H9 (cell line): ENCODE data around the gene KRTAP10-4. TPM values are rescaled to one million over a fixed set of nuclear protein-coding genes. Genes with fewer than 3 reads are reported as not detected.

Source experiments
- DNase-seq: peaks from one replicate; pipeline ENCODE4 v3.0.0-alpha.2; 2017
- H2AFZ ChIP-seq: one replicate; pipeline ENCODE4 v1.6.1; 2013; ENCODE audit warnings: mild to moderate bottlenecking, low read length, control low read depth, moderate library complexity
- H2AK5ac ChIP-seq: 2 replicates; pipeline ENCODE4 v1.6.1; 2013; ENCODE audit warnings: low read length, control low read depth, mixed read lengths; ENCODE audit not compliant: insufficient read length
- H2BK120ac ChIP-seq: one replicate; pipeline ENCODE4 v1.6.1; 2013; ENCODE audit warnings: low read depth, mild to moderate bottlenecking, low read length, control low read depth, inconsistent platforms; ENCODE audit not compliant: poor library complexity, severe bottlenecking
- H2BK12ac ChIP-seq: 2 replicates; pipeline ENCODE4 v1.6.1; 2013; ENCODE audit warnings: low read length, control low read depth, mixed read lengths, low read depth; ENCODE audit not compliant: insufficient read length
- H2BK15ac ChIP-seq: 2 replicates; pipeline ENCODE4 v1.6.1; 2013; ENCODE audit warnings: low read depth, low read length, control low read depth
- H2BK20ac ChIP-seq: one replicate; pipeline ENCODE4 v1.6.1; 2013; ENCODE audit warnings: low read depth, mild to moderate bottlenecking, low read length, control low read depth, inconsistent platforms; ENCODE audit not compliant: poor library complexity, severe bottlenecking
- H2BK5ac ChIP-seq: 2 replicates; pipeline ENCODE4 v1.6.1; 2013; ENCODE audit warnings: low read length, control low read depth, mixed read lengths; ENCODE audit not compliant: insufficient read length
- H3K14ac ChIP-seq: 2 replicates; pipeline ENCODE4 v1.6.1; 2013; ENCODE audit warnings: low read length, control low read depth; ENCODE audit not compliant: insufficient read depth
- H3K18ac ChIP-seq: 2 replicates; pipeline ENCODE4 v1.6.1; 2013; ENCODE audit warnings: low read depth, mild to moderate bottlenecking, mixed read lengths, low read length, control low read depth; ENCODE audit not compliant: insufficient read length
- H3K23ac ChIP-seq: 2 replicates; pipeline ENCODE4 v1.6.1; 2013; ENCODE audit warnings: low read length, control low read depth, mixed read lengths, low read depth; ENCODE audit not compliant: insufficient read length
- H3K23me2 ChIP-seq: 2 replicates; pipeline ENCODE4 v1.6.1; 2013; ENCODE audit warnings: low read depth, mild to moderate bottlenecking, mixed read lengths, low read length, control low read depth; ENCODE audit not compliant: insufficient read length, poor library complexity, severe bottlenecking
- H3K27ac ChIP-seq: 2 replicates; pipeline ENCODE4 v1.5.1; 2013; ENCODE audit warnings: low read length, control low read depth, mixed read lengths, low read depth; ENCODE audit not compliant: insufficient read length
- H3K27me3 ChIP-seq: 2 replicates; pipeline ENCODE4 v1.6.1; 2013; ENCODE audit warnings: low read length, control low read depth, inconsistent platforms; ENCODE audit not compliant: insufficient read depth
- H3K4ac ChIP-seq: 2 replicates; pipeline ENCODE4 v1.6.1; 2013; ENCODE audit warnings: low read depth, mild to moderate bottlenecking, control low read depth, inconsistent platforms, low read length, moderate library complexity
- H3K4me1 ChIP-seq: 2 replicates; pipeline ENCODE4 v1.6.1; 2013; ENCODE audit warnings: low read length, control low read depth, inconsistent platforms; ENCODE audit not compliant: insufficient read depth
- H3K4me2 ChIP-seq: 2 replicates; pipeline ENCODE4 v1.6.1; 2013; ENCODE audit warnings: low read length, control low read depth, mixed read lengths; ENCODE audit not compliant: insufficient read length, insufficient read depth
- H3K56ac ChIP-seq: 2 replicates; pipeline ENCODE4 v1.6.1; 2013; ENCODE audit warnings: low read depth, mild to moderate bottlenecking, mixed read lengths, low read length, control low read depth; ENCODE audit not compliant: insufficient read length
- H3K79me1 ChIP-seq: 2 replicates; pipeline ENCODE4 v1.6.1; 2013; ENCODE audit warnings: low read depth, mild to moderate bottlenecking, moderate library complexity, low read length, control low read depth, inconsistent platforms; ENCODE audit not compliant: insufficient read depth, poor library complexity, severe bottlenecking
- H3K79me2 ChIP-seq: 2 replicates; pipeline ENCODE4 v1.6.1; 2013; ENCODE audit warnings: low read length, control low read depth, inconsistent platforms; ENCODE audit not compliant: insufficient read depth
- H3K9ac ChIP-seq: 2 replicates; pipeline ENCODE4 v1.6.1; 2013; ENCODE audit warnings: low read length, control low read depth, mixed read lengths; ENCODE audit not compliant: insufficient read length; ENCODE audit errors: extremely low read depth
- H3K9me3 ChIP-seq: one replicate; pipeline ENCODE4 v1.6.1; 2013; ENCODE audit warnings: low read depth, low read length, inconsistent platforms; ENCODE audit not compliant: control insufficient read depth
- H3T11ph ChIP-seq: one replicate; pipeline ENCODE4 v1.6.1; 2013; ENCODE audit warnings: mild to moderate bottlenecking, low read length, control low read depth, inconsistent platforms
- H4K20me1 ChIP-seq: one replicate; pipeline ENCODE4 v1.6.1; 2013; ENCODE audit not compliant: control insufficient read depth, insufficient read length, insufficient read depth
- H4K5ac ChIP-seq: 2 replicates; pipeline ENCODE4 v1.6.1; 2013; ENCODE audit warnings: low read depth, mild to moderate bottlenecking, mixed read lengths, low read length, control low read depth; ENCODE audit not compliant: insufficient read length
- H4K8ac ChIP-seq: replicated peaks from 2 replicates; pipeline ENCODE4 v1.6.1; 2013; ENCODE audit warnings: low read length, control low read depth, mixed read lengths, low read depth; ENCODE audit not compliant: insufficient read length
- H4K91ac ChIP-seq: 2 replicates; pipeline ENCODE4 v1.6.1; 2013; ENCODE audit warnings: low read depth, mild to moderate bottlenecking, moderate library complexity, mixed read lengths, low read length, control low read depth; ENCODE audit not compliant: insufficient read length
- H3K27ac Mint-ChIP-seq, 3 experiments: 2 replicates in 2 of 3; 3 replicates in 1 of 3; pipeline ENCODE4 v1.8.0; 2020 to 2021; ENCODE audit warnings: mixed read lengths in 3 of 3, mild to moderate bottlenecking in 1 of 3, moderate library complexity in 1 of 3
- H3K27me3 Mint-ChIP-seq: 2 replicates; pipeline ENCODE4 v1.8.0; 2021; ENCODE audit warnings: low read depth, mild to moderate bottlenecking, moderate library complexity, mixed read lengths
- H3K36me3 Mint-ChIP-seq, 3 experiments: 2 replicates in 2 of 3; 3 replicates in 1 of 3; pipeline ENCODE4 v1.8.0; 2020 to 2021; ENCODE audit warnings: low read depth in 3 of 3, mixed read lengths in 3 of 3; ENCODE audit not compliant: insufficient read depth in 1 of 3
- H3K4me1 Mint-ChIP-seq, 2 experiments: 2 replicates each; pipeline ENCODE4 v1.8.0; 2020; ENCODE audit warnings: mixed read lengths in 2 of 2
- H3K4me3 Mint-ChIP-seq, 2 experiments: 2 replicates in 1 of 2; 3 replicates in 1 of 2; pipeline ENCODE4 v1.8.0; 2020 to 2021; ENCODE audit warnings: mild to moderate bottlenecking in 2 of 2, mixed read lengths in 2 of 2, moderate library complexity in 1 of 2
- H3K9me3 Mint-ChIP-seq, 2 experiments: 2 replicates in 1 of 2; 3 replicates in 1 of 2; pipeline ENCODE4 v1.8.0; 2020; ENCODE audit warnings: mild to moderate bottlenecking in 2 of 2, mixed read lengths in 2 of 2, moderate library complexity in 1 of 2
- CTCF ChIP-seq: fragments of 200-600 bp; sonication (generic); conservative IDR thresholded peaks from 3 replicates; pipeline ENCODE4 v1.8.0; 2021; ENCODE audit warnings: antibody characterized with exemption, mild to moderate bottlenecking
- WGBS: extraction: QIAGEN DNeasy Blood & Tissue Kit; methylation state at CpG from one replicate; pipeline ENCODE4 v1.1.7; 2013; ENCODE audit warnings: missing lambda C conversion rate, low lambda C conversion rate, mixed read lengths; ENCODE audit not compliant: insufficient read length; ENCODE audit errors: extremely low coverage; 5-methylcytosine and 5-hydroxymethylcytosine counted together
- total RNA-seq: library from RNA; stranded (reverse); gene quantifications from 2 replicates; pipeline ENCODE4 v1.2.1, GENCODE V29; 2021

KRTAP10-4 gene
- total RNA-seq, 1 experiment from 2014 or later, result not detected

GRCh38 chr21:44527156-44527982, 46.2 kb upstream of the KRTAP10-4 start:
- Histone ChIP-seq H4K8ac (no peak overlapping the region), H4K5ac (no peak overlapping the region), H2BK15ac (no peak overlapping the region), H2BK12ac (no peak overlapping the region), H3K23me2 (no peaks in the 10 kb centered on the region), H3K4me1 (no peaks in the 10 kb centered on the region), H2AK5ac (no peak overlapping the region), H3K9me3 (no peaks in the 10 kb centered on the region), H2AFZ (no peak overlapping the region), H3K14ac (no peak overlapping the region; the same call in 1 of the 2 replicates), H2BK120ac (no peak overlapping the region), H3K18ac (no peak overlapping the region), H3K79me1 (no peaks in the 10 kb centered on the region), H3K4me2 (no peak overlapping the region), H3K4ac (no peak overlapping the region), H4K91ac (no peak overlapping the region), H3K27ac (no peak overlapping the region), H3K79me2 (no peaks in the 10 kb centered on the region), H3K9ac (no peak overlapping the region), H3K23ac (no peak overlapping the region), H2BK20ac (no peak overlapping the region), H3K27me3 (no peaks in the 10 kb centered on the region), H4K20me1 (no peaks in the 10 kb centered on the region), H3T11ph (no peak overlapping the region), H2BK5ac (no peak overlapping the region), H3K56ac (no peak overlapping the region)
- Mint-ChIP-seq H3K27ac (no peak overlapping the region; a peak in 1 of 7 replicates), H3K9me3 (no peaks in the 10 kb centered on the region), H3K4me1 (no peaks in the 10 kb centered on the region), H3K4me3 (no peak overlapping the region), H3K27me3 (peaks cover 7% of the 10 kb centered on the region), H3K36me3 (no peaks in the 10 kb centered on the region; a peak in 1 of 7 replicates)
- WGBS, result no CpG with 5 or more reads among the region's 37 CpGs
- peak; percentile 21 for DNase-seq
- no peak for TF ChIP-seq CTCF
